H1 (cell line): Measurements from ENCODE around the gene PRKCZ. TPM values are rescaled to one million over a fixed set of nuclear protein-coding genes. Genes with fewer than 3 reads are reported as not detected.

ENCODE experiments used
- polyA plus RNA-seq, 7 experiments: library from polyadenylated mRNA; depleted of rRNA in 3 of 7; stranded (reverse) in 5 of 7; unstranded in 2 of 7; fragments of >200 nt in 5 of 7; fragments of 200-250 nt in 2 of 7; gene quantifications; 1 replicate in 5 of 7; 2 replicates in 1 of 7; 4 replicates in 1 of 7; pipeline versions ENCODE4 v1.2.1 to v1.2.3, GENCODE V29; 2011 to 2013; ENCODE audit warnings: missing spikeins in 2 of 7, mixed read lengths in 2 of 7
- total RNA-seq: library from RNA; stranded (reverse); fragmentation: NEBNext Ultra II Directional; extraction: Animal tissue kit (Norgen Biotek cat#: 25700); gene quantifications from 2 replicates; pipeline ENCODE4 v1.2.1, GENCODE V29; 2021
- TF ChIP-seq, protein P1 (sequence below), 3 experiments: IDR thresholded peaks; 1 replicate in 2 of 3; 2 replicates in 1 of 3; pipeline versions ENCODE4 v1.5.1 to v1.6.1; 2011; ENCODE audit warnings: low read length in 3 of 3, mild to moderate bottlenecking in 3 of 3, inconsistent platforms in 2 of 3, low read depth in 1 of 3, moderate library complexity in 1 of 3; ENCODE audit not compliant: insufficient read depth in 1 of 3; ENCODE audit errors: control extremely low read depth in 1 of 3

Gene PRKCZ
- total and polyA plus RNA-seq, 2 of the 8 experiments (the other 6 are each of a cell fraction or from before 2014, with no cell fraction given): 37.4 to 45.1 TPM

DNA sequence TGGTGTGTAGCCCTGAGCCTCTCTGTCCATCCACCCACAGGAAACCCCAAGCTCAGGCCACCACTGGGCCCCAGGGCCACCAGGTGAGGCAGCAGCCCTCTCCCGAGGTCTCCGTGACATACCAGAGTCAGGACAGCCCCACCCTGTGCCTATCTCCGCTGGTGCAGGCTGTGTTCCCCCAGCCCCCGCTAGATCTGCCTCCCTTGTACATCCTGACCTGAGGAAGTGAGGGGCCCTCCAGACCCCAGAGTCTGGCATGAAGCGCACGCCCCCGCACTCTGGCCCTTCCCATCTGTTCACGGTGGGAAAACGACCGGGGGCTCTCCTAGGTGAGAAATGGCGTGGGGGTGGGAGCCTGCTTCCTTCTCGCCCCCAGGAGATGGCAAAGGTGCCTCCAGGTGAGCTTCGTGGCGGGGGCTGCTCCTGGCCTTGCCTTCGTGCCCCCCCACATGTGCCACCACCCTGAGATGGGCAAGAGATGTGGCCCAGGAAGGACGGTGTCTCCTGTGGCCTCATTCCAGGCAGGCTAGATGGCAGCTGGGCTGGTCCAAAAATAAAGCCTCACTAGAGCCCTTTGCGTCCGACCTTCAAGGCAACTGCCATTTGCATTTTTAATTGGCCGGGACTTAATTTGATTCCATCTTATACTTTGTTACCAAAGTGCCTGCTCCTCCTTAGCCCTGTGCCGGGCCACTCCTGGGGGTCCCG, 28.0 kb upstream of the PRKCZ start (continued):
- TF ChIP-seq, protein P1, sequence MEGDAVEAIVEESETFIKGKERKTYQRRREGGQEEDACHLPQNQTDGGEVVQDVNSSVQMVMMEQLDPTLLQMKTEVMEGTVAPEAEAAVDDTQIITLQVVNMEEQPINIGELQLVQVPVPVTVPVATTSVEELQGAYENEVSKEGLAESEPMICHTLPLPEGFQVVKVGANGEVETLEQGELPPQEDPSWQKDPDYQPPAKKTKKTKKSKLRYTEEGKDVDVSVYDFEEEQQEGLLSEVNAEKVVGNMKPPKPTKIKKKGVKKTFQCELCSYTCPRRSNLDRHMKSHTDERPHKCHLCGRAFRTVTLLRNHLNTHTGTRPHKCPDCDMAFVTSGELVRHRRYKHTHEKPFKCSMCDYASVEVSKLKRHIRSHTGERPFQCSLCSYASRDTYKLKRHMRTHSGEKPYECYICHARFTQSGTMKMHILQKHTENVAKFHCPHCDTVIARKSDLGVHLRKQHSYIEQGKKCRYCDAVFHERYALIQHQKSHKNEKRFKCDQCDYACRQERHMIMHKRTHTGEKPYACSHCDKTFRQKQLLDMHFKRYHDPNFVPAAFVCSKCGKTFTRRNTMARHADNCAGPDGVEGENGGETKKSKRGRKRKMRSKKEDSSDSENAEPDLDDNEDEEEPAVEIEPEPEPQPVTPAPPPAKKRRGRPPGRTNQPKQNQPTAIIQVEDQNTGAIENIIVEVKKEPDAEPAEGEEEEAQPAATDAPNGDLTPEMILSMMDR (IDR thresholded peaks at IDR 0.05; ENCODE audit: control extremely low read depth in 1 of 3, insufficient read depth in 1 of 3, low read depth in 1 of 3, low read length in 3 of 3): no peak
